ENCODE results near the gene FBXO15. TPM values are rescaled to one million over a fixed set of nuclear protein-coding genes. Genes with fewer than 3 reads are reported as not detected.

FBXO15 gene
- total RNA-seq, 1 experiment from 2014 or later, result 1.3 TPM

DNA sequence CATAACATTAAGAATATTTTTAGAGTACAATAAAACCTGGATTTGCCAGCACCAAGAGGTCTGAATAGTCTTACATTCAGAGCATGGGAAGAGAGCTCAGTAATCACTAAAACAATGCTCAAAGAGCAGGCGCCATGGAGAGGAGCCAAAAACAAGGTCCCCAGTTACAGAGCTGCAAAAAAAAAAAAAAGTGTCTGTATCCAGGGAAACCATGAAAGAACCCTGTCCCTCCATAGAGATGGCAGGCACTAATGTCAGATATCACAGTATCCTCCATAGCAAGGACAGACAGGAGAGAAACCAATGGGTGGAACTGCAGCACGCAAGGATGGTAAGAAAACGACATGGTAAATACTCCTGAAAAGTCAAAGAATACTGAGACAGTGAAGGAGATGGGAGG, 19.5 kb downstream of the FBXO15 start:
- DNase-seq (ENCODE audit: low read depth, low spot score), result no peak
- in situ Hi-C loops (cut with HindIII; ENCODE audit: low pct_unique_long_range_greater_than_20kb, low sequenced_read_pairs), result no loop called here

DNA sequence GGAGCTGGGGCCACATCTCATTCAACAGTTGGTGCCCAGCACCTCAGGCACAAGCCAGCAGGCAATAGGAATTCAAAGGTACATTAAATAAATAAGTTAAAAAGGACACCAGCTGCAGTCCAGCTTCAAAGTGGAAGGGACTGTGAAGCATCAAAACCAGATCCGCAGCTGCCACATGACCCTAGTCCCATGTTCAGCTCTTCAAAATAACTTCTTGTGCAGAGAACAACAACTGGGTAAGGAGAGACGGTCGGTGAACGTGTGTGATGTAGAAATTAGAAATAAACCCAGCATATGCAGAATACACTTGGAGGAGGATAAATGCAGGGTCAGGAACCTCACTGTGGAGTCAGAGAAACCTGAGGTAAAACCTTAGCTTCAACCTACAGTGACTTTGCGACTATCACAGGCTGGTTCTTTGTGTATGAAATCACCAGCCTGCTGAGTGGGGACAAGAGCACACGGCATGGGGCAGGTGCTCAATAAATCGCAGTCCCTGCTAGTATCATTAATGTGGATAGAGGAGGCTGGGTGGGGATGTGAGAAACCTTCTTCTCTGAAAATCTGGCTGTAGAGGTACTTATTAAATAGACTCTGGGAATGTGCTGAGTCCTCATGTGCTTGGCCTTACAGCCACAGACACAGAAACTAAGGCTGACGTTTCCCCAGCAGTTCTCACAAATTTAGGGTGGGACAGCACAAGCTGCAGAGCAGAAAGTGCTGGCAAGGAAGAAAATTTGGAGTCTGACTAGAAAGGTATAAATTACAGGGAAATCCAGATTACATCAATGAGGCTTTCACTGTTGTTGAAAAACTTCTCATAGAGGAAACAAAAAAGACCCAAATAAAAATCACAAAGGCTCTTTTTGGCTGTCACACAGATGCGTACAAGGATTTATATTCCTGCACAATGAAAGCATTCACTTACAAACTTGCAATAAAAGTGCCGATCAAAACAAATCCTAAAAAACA, 20.7 kb downstream of the FBXO15 start:
- in situ Hi-C loops (cut with HindIII; ENCODE audit: low pct_unique_long_range_greater_than_20kb, low sequenced_read_pairs), result no loop called here
- DNase-seq (ENCODE audit: low read depth, low spot score), result peak; percentile 35

DNA sequence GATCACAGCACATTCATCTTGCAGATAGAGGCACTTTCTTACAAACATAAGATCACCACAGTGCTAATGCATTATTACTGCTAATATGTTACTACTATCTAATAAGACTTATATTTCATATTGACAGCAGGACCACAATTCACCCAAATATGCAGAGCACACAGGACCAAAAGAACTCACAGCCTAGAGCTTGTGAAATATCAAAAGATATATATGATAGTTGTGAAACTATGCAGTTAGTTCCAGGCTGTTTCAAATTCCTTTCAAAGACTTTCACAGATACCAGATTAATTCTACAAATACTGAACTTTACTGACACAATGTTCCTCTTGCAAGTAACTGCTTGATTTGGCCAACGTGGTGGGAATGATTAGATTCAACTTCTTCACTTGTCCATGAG, 23.0 kb downstream of the FBXO15 start:
- in situ Hi-C loops (cut with HindIII; ENCODE audit: low pct_unique_long_range_greater_than_20kb, low sequenced_read_pairs), result no loop called here
- DNase-seq (ENCODE audit: low read depth, low spot score), result no peak

- no peak for DNase-seq (ENCODE audit: low read depth, low spot score)
- in situ Hi-C loops (cut with HindIII; ENCODE audit: low pct_unique_long_range_greater_than_20kb, low sequenced_read_pairs), result no loop called here
These were observed 24.4 kb downstream of the FBXO15 start for GRCh38 chr18:74123200-74123599.

- peak; percentile 51 for DNase-seq (ENCODE audit: low read depth, low spot score)
- in situ Hi-C loops (cut with HindIII; ENCODE audit: low pct_unique_long_range_greater_than_20kb, low sequenced_read_pairs), result no loop called here
These were observed 30.7 kb downstream of the FBXO15 start for GRCh38 chr18:74116633-74117554.

GRCh38 chr18:74115046-74115445, 32.6 kb downstream of the FBXO15 start:
- in situ Hi-C loops (cut with HindIII; ENCODE audit: low pct_unique_long_range_greater_than_20kb, low sequenced_read_pairs), result no loop called here
- no peak for DNase-seq (ENCODE audit: low read depth, low spot score)

DNA sequence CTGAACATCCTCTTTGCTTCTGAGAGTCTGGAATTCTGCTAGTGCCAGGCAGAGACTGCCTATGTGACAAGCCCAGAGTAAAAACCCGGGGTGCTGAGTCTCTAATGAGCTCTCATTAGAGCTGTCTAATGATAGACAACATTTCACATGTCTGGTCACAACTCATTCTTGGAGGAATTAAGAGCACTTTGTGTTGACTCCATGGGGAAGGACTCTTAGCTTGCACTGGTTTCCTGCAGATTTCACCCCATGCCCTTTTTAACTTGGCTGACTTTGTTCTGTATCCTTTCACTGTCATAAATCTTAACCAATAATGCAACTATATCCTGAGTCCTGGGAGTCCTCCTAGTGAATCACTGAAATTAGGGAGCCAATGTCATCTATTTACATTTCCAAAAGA, 33.5 kb downstream of the FBXO15 start:
- in situ Hi-C loops (cut with HindIII; ENCODE audit: low pct_unique_long_range_greater_than_20kb, low sequenced_read_pairs), result no loop called here

DNA sequence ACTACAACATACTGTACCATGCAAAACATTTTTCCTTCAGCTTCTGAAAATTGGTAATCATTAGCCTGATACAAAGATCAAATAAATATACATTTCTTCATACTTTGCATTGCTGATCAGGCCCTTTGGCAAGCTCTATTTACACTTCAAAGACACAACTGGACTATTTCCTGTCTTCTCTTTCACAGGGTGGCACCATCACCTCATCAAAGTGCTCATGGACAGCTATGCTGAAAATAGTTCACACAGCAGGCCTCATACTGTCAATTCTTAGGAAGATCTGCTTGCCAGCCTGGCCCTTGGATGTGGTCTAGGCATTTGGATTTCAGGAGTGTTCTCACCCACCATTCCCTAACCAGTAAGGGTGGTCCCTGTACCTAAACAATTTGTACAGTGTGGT, 33.9 kb downstream of the FBXO15 start:
- in situ Hi-C loops (cut with HindIII; ENCODE audit: low pct_unique_long_range_greater_than_20kb, low sequenced_read_pairs), result no loop called here
- DNase-seq (ENCODE audit: low read depth, low spot score), result no peak

More for the DNA sequence above, 33.5 kb downstream of the FBXO15 start:
- DNase-seq (ENCODE audit: low read depth, low spot score), result no peak

DNA sequence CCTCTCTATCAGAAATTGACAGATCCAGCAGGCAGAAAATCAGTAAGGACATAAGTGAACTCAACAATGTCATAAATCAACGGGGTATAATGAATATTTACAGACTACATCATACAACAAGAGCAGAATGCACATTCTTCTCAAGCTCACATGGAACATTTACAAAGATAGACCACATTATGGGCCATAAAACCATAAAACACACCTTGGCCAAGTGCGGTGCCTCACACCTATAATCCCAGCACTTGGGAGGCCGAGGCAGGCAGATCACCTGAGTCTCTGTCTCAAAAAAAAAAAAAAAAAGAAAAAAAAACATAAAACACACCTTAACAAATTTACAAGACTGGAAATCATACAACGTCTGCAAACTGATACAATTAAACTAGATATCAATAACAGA, 36.7 kb downstream of the FBXO15 start:
- in situ Hi-C loops (cut with HindIII; ENCODE audit: low pct_unique_long_range_greater_than_20kb, low sequenced_read_pairs), result no loop called here
- no peak for DNase-seq (ENCODE audit: low read depth, low spot score)

GRCh38 chr18:74110149-74110548, 37.5 kb downstream of the FBXO15 start:
- in situ Hi-C loops (cut with HindIII; ENCODE audit: low pct_unique_long_range_greater_than_20kb, low sequenced_read_pairs), result no loop called here
- no peak for DNase-seq (ENCODE audit: low read depth, low spot score)

- DNase-seq (ENCODE audit: low read depth, low spot score), result no peak
- in situ Hi-C loops (cut with HindIII; ENCODE audit: low pct_unique_long_range_greater_than_20kb, low sequenced_read_pairs), result no loop called here
These were observed 39.2 kb downstream of the FBXO15 start for GRCh38 chr18:74108460-74108859.

- in situ Hi-C loops (cut with HindIII; ENCODE audit: low pct_unique_long_range_greater_than_20kb, low sequenced_read_pairs), result no loop called here
- no peak for DNase-seq (ENCODE audit: low read depth, low spot score)
These were observed 49.8 kb downstream of the FBXO15 start for GRCh38 chr18:74097803-74098202.

GRCh38 chr18:74092922-74093321, 54.7 kb downstream of the FBXO15 start:
- in situ Hi-C loops (cut with HindIII; ENCODE audit: low pct_unique_long_range_greater_than_20kb, low sequenced_read_pairs), result no loop called here
- no peak for DNase-seq (ENCODE audit: low read depth, low spot score)

- peak; percentile 5 for DNase-seq (ENCODE audit: low read depth, low spot score)
- in situ Hi-C loops (cut with HindIII; ENCODE audit: low pct_unique_long_range_greater_than_20kb, low sequenced_read_pairs), result no loop called here
These were observed 63.3 kb downstream of the FBXO15 start for GRCh38 chr18:74084184-74084855.

GRCh38 chr18:74083557-74083952, 64.1 kb downstream of the FBXO15 start:
- no peak for DNase-seq (ENCODE audit: low read depth, low spot score)
- in situ Hi-C loops (cut with HindIII; ENCODE audit: low pct_unique_long_range_greater_than_20kb, low sequenced_read_pairs), result no loop called here

- in situ Hi-C loops (cut with HindIII; ENCODE audit: low pct_unique_long_range_greater_than_20kb, low sequenced_read_pairs), result no loop called here
- no peak for DNase-seq (ENCODE audit: low read depth, low spot score)
These were observed 64.7 kb downstream of the FBXO15 start for GRCh38 chr18:74082742-74083556.

All from SK-MEL-5 (cell line).